Activated T-cell treated with anti-CD3 and anti-CD28 coated beads, Interleukin-2, amount 50 U/mL, for 48 hours (primary cell): Measurements from ENCODE around the gene SGO2.
"Not testable (repeated sequence)": the region's sequence is repeated elsewhere in the genome, so short reads cannot be mapped to it uniquely, and the experiment has no call there.

ENCODE experiments used
- DNase-seq, 2 experiments: peaks; one replicate each; pipeline ENCODE4 v3.0.0-alpha.2; 2020

SGO2 gene

GRCh38 chr2:200599206-200599605, 73.2 kb downstream of the SGO2 start:
- DNase-seq = no peak

GRCh38 chr2:200600549-200601225, 74.7 kb downstream of the SGO2 start:
- no peak for DNase-seq

DNA sequence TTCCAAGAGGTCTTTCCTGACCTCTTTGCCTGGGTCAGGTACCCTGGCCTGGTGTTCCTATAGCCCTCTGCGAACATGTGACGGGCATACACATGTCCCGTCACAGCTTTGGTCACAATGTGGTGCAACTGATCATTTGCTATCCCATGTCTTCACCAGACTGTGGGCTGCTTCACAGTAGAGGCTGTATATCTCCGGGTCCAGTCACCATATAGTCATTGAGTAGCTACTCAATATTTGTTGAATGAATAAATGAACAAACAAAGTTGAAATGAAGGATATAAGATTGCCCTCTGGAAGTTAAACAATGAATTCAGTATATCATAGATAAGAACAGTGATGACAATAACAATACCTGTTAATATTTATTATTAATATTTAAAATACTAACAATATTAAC, 76.6 kb downstream of the SGO2 start:
- no peak for DNase-seq

DNA sequence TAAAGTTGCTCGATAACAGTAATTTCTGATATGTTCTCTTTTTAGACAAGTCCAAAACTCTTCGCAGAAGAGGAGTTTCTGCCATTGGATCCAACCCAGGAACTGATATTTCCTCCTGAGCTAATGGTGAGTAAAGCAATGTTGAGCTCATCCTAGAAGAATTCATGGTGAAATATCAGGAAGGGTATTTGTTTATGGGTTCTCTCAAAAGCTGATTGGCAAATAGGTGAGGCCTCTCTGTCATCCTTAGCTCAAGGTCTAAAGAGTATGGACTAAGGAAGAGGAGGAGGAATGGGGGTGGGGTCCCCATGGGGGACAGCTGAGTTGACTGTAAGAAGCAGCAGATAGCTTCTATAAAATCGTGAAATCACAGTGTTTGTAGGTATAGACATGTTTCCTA, 78.0 kb downstream of the SGO2 start:
- no peak for DNase-seq

DNA sequence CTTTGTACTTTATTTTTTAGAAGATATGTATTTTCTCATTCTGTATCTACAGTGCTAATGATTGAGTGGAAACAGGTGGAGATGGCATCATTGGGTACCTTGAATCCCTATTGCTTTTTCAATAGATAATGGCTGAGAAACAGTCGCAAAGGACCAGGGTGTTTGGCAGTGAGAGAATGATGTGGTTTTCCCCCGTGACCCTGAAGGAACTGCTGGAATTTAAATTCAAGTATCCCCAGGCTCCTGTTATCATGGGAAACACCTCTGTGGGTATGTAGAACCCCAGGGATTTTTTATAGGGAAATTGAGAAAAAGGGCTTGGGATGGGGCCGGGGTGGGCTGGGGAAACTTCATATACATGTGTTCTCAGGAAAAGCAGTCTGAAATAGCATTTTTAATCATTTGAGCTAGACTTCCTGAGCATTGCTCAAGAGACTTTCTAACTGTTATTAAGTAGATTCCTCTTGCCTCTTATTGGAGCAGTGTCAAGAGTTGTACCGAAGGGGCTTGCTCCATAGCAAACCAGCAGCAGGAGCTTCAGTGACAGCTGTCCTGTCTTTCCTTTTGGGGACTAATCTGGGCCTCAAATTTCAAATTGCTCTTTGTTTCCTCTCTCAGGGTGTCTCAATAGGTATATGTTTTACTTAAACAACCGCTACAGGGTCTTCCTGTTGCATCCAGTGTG, 78.7 kb downstream of the SGO2 start:
- no peak for DNase-seq

DNA sequence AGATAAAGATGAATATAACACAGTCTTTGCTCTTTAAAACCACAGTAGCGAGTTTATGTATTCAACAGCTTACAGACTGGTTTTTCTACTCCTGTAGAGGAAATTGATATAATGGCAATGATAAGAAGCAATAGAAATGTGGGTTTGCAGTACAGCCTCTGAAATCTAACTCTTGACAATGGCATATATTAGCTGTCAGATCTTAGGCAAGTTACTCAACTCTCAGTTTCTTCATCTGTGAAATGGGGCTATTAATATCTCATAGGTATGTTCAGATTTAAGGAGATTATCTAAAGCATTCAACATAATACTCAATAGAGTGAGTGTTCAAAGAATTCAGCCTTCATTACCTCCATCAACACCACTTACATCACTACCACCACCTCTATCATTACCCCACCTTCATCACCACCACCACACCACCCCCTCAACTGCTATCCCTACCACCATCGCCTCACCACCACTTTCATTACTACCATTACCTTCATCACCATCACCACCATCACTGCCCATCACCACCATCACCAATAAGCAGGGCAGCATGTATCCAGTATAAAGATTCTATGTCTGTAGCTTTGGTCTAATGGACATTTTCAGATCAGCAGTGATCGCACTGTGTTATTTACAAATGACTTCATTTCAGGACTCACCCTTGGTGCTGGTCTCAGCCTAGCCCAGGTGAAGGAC, 82.5 kb downstream of the SGO2 start:
- no peak for DNase-seq

DNA sequence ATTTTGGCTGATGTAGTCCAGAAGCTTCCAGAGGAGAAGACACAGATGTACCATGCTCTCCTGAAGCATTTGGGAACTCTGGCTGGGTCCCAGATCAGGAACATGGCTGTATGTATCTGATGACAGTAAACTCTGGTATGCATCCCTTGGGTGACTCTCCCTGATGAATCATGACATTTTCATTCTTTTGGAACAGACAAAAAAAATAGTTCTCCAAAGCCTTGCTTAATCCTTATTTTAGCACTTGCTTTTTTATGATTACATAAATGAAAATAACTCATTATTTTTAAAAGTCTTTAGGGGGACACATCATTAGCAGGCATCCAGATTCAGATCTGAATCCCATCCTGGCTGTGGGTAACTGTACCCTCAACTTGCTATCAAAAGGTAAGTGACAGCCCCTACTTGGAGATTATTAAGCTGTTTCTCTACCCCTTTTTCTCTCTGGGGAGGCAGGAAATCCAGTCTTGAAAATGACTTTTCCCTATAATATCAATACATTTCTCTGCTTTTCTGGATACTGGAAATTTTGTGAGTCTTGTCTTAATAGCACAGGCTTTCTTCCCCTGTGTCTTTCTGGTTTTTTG, 83.1 kb downstream of the SGO2 start:
- no peak for DNase-seq

DNA sequence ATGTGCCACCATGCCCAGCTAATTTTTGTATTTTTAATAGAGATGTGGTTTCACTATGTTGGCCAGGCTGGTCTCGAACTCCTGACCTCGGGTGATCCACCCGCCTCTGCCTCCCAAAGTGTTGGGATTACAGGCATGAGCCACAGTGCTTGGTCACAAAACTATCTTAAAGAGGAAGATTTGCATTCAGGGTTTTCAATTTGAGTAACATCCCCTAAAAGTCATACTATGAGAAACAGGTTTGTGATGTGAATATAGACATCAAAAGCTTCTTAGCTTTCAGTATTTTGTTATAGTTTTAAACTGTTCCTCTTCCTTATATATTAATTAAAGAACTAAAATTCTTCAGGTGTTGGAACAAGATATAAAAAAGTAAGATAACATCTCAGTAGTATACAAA, 84.2 kb downstream of the SGO2 start:
- not testable (repeated sequence) for DNase-seq

GRCh38 chr2:200613692-200614091, 87.7 kb downstream of the SGO2 start:
- no peak for DNase-seq

DNA sequence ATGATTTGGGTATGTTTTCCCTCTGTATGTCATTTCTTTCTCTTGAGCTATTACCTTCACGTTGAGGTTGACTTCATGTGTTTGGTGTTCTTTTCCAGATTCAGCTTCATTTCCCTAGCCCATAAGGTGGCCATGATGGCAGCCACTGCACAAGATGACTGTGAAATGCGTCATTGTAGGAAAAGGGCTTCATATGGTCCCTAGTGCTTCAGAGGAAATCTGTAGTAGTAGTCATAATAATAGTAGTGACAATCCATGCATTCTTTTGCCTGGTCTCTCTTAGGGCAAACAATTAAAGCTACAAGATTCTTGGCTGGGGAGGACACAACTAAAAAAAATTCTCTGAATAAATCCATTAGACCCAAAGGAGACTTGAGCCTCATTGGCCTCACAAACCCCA, 88.2 kb downstream of the SGO2 start:
- no peak for DNase-seq

DNA sequence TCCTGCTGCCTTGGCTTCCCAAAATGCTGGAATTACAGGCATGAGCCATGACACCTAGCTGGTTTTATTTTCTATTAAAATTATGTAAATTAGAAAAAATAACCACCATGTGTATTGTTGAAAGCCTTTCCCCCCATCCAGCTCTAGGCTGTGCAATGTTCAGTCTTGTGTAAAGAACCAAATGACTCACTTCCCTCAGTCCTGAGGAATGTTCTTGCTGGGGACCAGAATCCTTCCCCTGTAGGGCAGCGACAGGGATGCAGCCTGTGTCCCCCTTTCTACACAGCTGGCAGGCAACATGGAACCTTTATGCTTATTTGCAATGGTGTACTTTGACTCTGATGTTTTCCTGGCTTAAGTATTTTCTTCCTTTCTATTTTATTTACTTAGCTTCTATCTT, 89.2 kb downstream of the SGO2 start:
- no peak for DNase-seq

DNA sequence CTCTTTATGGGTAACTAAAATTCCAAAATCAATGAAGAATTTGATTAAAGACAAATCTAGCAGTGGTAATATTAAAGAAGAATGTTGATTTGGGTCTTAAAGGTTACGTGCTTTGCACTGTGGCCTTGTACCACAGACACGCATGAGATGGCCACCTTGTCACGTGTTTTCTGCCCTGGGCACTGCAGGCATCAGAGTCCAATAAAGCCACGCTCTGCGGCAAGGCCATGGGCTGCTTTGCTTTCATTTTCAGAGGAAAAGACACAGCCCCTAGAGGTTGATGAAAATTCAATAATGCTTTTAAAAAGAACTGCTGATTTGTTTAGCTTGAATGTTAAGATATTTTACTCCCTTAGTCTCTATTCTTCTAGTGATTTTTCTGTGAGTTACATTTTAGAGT, 90.2 kb downstream of the SGO2 start:
- no peak for DNase-seq

DNA sequence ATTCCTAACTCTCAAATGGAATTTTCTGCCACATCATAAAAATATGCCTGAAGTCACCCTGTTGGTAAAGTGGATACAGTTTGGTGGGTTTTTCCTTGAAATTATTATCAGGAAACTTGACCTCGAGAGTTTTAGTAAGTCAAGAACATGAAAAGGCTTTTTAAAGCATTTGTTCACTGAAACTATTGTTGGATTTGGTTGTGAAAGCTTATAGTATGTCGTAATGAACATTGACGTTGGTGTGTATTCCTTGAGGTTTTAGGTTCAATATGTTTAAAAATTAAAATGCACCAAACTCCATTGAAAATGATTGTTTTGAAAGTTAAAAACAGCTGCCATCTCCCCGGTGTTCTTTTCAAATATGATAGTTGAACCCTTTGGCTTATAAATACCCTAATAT, 90.6 kb downstream of the SGO2 start:
- no peak for DNase-seq

GRCh38 chr2:200617156-200618053, 91.4 kb downstream of the SGO2 start:
- no peak for DNase-seq

- no peak for DNase-seq
Measured at GRCh38 chr2:200618054-200618419, 92.0 kb downstream of the SGO2 start.

DNA sequence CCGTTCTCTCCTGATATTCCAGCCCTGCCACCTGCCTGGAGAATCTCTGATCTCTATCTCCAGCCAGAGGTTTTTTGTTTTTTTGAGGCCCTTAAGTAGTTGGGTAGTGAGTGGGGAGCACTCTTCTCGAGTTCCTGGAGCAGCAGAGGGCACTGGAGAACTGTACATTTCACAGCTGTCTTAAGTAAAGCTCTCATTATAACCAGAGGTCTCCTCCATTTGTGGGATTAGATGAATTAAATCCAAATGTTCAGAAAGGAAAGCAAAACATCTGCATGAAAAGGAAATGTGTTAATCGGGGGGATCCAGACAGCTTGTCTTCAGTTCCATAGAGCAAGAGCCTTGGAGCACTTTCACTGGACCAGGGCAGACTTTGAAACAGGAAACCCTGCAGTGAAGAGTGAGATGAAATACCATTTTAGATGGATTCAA, 92.6 kb downstream of the SGO2 start:
- DNase-seq = no peak

GRCh38 chr2:200619279-200619678, 93.3 kb downstream of the SGO2 start:
- DNase-seq = no peak

- DNase-seq = no peak
Measured at GRCh38 chr2:200620606-200621390, 94.8 kb downstream of the SGO2 start.

- no peak for DNase-seq
Measured at GRCh38 chr2:200622106-200622505, 96.1 kb downstream of the SGO2 start.

GRCh38 chr2:200624026-200624425, 98.0 kb downstream of the SGO2 start:
- DNase-seq = no peak

- DNase-seq = no peak
Measured at GRCh38 chr2:200624658-200625057, 98.7 kb downstream of the SGO2 start.

DNA sequence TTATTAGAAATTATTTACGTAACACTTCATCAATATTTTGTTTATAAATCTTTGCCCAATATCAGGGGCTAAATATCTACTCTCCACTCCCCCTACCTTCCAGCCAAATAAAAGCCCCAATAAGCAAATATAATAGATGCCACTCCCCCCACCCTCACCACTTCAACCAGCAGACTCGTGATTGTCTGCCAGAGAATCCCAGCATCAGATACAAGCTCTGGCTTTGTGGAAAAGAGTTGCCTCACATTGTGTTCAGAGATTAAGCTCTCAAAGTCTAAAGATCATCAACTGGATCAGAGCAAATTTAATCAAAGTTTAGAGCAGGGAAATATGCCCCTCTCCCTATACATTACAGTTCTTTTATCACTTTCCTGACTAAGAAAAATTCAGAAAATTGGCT, 99.3 kb downstream of the SGO2 start:
- DNase-seq = no peak
